HG02798 (cell line): Measurements from ENCODE around the gene VKORC1L1.

Source experiments
- ATAC-seq: cut with Tn5 transposase; IDR thresholded peaks from one replicate; pipeline ENCODE4 v1.9.1; 2021; ENCODE audit warnings: mild to moderate bottlenecking; ENCODE audit not compliant: unreplicated experiment, poor library complexity

Gene VKORC1L1

GRCh38 chr7:66007232-66007631, 134.4 kb downstream of the VKORC1L1 start:
- no peak for ATAC-seq
